ENCODE results near the gene CNOT10.

The CNOT10 gene

GRCh38 chr3:32818970-32819511 lies 134.1 kb downstream of the CNOT10 start:
- no peak for DNase-seq

DNA sequence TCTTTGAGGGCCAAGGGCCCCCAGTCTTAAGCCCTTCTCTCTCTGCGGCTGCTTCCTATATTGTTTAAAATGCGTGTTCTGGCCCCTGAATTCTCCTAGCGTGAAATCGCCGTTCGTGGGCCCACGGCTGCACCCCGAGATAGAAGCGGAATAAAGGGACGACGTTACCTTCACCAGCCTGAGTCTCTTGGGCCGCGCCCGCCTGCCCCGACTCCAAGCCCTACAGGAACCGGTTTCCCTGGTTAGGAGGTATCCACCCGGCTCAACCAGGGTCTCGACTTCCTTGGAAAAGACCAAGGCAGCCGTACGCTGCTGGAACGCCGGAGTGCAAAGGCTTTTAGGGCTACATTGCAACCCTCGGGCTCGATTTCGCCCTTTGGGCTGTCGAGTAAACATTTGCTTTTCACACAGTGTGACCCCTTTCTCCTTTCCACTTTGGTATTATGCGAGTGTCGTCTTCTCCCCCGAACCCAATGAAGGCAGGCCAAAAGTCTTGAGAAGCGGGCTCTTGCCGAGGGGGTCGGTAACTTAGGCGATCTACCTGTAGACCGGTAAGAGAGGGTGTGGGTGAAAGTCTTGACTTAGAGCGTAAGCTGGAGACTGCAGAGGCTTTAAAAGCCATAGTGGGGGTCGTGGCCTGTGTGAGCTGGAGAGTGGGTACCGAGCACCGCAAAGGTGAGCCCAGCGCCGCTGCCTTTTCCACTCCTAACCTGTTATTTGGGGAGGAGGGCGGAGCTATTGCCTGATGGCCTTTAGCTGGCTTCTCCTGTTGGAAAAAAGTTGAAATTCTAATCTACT lies 134.8 kb downstream of the CNOT10 start:
- no peak for DNase-seq

DNA sequence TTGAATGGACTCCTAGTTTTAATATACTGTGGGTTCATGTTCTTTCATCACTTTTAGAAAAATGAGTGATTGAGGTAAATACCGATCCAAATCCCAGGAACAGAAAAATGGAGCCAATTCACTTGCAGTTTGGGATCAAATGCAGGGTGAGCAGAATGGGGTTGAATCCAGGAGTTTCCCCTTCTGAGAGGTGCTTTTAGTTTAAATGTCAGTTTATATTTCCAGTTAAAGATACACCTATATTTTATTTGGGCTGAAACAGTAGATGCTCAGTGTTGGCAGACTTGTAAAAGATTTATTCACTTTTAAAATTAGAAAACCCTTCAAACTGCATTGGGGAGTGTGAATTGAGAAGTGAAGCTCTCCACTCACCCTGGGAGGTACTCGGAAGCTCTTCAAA lies 135.4 kb downstream of the CNOT10 start:
- DNase-seq: no peak

GRCh38 chr3:32820971-32821685 lies 136.1 kb downstream of the CNOT10 start:
- no peak for DNase-seq

DNA sequence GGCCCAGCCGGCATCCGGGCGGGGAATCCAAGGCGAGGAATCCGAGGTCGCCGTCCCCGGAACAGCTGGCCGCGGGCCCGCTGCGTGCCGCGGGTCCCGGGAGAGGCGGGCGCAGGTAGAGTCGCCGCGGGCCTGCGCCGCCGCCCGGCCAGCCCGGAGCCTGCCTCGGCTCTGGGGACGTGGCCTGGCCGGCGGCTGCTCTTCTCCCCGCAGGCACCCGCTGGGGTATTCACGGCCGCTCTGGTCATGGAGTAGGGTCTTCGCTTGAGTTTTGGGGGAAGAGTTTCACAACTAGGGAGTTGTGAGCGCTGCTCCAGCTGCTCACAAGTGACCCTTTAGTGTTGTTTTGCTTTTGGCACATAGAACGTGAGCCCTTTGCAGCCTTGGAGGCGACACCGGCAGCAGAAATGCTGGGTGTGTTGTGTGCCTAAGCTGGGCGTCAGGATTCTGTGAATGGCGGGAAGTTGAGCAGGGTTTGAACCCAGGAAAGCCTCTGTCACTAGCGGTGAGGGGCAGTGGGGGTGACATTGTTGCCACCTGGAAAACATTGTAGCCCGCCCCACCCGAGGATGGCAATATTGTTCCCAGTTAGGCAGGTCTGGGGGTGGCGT lies 136.8 kb downstream of the CNOT10 start:
- DNase-seq: no peak

GRCh38 chr3:32822609-32823498 lies 137.9 kb downstream of the CNOT10 start:
- no peak for DNase-seq
